Measurements from ENCODE around the gene HMGB3. TPM values are rescaled to one million over a fixed set of nuclear protein-coding genes. Genes with fewer than 3 reads are reported as not detected.

HMGB3 gene
- total and polyA plus RNA-seq, 2 experiments from 2014 or later, result 140 to 633 TPM

DNA sequence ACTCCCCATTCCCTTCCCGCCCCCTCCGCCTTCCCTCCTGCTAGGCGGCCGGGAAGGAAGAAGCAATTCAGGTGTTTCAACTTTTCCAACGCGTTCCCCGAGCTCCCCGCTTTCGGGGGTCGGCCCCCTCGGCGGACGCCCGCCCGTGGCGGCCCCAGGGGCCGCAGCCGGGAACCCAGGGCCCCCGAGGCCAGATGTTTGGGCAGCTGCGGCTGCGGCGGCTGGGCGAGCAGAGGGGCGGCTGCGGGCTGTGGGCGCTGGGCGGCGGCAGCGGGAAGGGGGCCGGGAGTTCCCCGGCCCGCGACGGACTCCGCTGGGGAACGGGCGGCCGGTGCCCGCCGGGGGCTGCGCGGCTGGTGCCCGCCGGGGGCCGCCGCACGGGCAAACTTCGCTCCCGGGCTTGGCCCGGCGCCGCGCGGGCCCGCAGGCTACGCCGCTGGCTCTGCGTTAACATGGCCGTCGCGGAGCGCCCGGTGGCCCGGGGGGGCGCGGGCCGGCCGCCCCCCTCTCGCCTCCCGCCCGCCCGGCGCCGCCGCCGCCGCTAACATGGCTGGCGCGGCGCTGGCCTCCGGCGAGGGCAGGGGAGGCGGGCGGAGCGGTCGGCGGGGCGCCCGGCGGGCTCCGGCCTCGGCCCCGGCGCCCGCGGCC lies 510 bp downstream of the HMGB3 start:
- no peak overlapping the region for H2AFZ ChIP-seq
- peaks cover 9% of the 10 kb centered on the region for H3K27me3 Mint-ChIP-seq (ENCODE audit: insufficient read depth, low read depth, poor library complexity)
- no peak for ATAC-seq

More for the DNA sequence above, 510 bp downstream of the HMGB3 start:
- peaks cover 19% of the 10 kb centered on the region for H3K79me2 ChIP-seq (replicated peaks; ENCODE audit: insufficient read depth)
- H3K4me1 Mint-ChIP-seq, result peaks cover 18% of the 10 kb centered on the region
- no peak for DNase-seq (ENCODE audit: low spot score)
- no peak overlapping the region for H3K27ac Mint-ChIP-seq
- H3K4me3 Mint-ChIP-seq, result peak overlapping the region; percentile 17; the same call in 2 of the 3 replicates
- TF ChIP-seq, protein P1, sequence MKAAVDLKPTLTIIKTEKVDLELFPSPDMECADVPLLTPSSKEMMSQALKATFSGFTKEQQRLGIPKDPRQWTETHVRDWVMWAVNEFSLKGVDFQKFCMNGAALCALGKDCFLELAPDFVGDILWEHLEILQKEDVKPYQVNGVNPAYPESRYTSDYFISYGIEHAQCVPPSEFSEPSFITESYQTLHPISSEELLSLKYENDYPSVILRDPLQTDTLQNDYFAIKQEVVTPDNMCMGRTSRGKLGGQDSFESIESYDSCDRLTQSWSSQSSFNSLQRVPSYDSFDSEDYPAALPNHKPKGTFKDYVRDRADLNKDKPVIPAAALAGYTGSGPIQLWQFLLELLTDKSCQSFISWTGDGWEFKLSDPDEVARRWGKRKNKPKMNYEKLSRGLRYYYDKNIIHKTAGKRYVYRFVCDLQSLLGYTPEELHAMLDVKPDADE (IDR thresholded peaks at IDR 0.05), result no peak
- TF ChIP-seq JUNB (IDR thresholded peaks at IDR 0.05; ENCODE audit: unreplicated experiment) (no peak), CREB1 (CRISPR knock-in tag; IDR thresholded peaks at IDR 0.05; ENCODE audit: low read depth) (no peak), STAT1 (IDR thresholded peaks at IDR 0.05; ENCODE audit: unreplicated experiment) (no peak), ZNF331 (CRISPR knock-in tag; IDR thresholded peaks at IDR 0.05; ENCODE audit: low read depth) (no peak)
- TF ChIP-seq, protein P2, sequence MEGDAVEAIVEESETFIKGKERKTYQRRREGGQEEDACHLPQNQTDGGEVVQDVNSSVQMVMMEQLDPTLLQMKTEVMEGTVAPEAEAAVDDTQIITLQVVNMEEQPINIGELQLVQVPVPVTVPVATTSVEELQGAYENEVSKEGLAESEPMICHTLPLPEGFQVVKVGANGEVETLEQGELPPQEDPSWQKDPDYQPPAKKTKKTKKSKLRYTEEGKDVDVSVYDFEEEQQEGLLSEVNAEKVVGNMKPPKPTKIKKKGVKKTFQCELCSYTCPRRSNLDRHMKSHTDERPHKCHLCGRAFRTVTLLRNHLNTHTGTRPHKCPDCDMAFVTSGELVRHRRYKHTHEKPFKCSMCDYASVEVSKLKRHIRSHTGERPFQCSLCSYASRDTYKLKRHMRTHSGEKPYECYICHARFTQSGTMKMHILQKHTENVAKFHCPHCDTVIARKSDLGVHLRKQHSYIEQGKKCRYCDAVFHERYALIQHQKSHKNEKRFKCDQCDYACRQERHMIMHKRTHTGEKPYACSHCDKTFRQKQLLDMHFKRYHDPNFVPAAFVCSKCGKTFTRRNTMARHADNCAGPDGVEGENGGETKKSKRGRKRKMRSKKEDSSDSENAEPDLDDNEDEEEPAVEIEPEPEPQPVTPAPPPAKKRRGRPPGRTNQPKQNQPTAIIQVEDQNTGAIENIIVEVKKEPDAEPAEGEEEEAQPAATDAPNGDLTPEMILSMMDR (conservative IDR thresholded peaks at IDR 0.05; ENCODE audit: low read depth in 2 of 2), result no peak
- TF ChIP-seq, protein P3, sequence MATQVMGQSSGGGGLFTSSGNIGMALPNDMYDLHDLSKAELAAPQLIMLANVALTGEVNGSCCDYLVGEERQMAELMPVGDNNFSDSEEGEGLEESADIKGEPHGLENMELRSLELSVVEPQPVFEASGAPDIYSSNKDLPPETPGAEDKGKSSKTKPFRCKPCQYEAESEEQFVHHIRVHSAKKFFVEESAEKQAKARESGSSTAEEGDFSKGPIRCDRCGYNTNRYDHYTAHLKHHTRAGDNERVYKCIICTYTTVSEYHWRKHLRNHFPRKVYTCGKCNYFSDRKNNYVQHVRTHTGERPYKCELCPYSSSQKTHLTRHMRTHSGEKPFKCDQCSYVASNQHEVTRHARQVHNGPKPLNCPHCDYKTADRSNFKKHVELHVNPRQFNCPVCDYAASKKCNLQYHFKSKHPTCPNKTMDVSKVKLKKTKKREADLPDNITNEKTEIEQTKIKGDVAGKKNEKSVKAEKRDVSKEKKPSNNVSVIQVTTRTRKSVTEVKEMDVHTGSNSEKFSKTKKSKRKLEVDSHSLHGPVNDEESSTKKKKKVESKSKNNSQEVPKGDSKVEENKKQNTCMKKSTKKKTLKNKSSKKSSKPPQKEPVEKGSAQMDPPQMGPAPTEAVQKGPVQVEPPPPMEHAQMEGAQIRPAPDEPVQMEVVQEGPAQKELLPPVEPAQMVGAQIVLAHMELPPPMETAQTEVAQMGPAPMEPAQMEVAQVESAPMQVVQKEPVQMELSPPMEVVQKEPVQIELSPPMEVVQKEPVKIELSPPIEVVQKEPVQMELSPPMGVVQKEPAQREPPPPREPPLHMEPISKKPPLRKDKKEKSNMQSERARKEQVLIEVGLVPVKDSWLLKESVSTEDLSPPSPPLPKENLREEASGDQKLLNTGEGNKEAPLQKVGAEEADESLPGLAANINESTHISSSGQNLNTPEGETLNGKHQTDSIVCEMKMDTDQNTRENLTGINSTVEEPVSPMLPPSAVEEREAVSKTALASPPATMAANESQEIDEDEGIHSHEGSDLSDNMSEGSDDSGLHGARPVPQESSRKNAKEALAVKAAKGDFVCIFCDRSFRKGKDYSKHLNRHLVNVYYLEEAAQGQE (IDR thresholded peaks at IDR 0.05; ENCODE audit: unreplicated experiment), result no peak
- peak overlapping the region; percentile 68 for H3K4me3 ChIP-seq
- H3K36me3 Mint-ChIP-seq (ENCODE audit: low read depth), result peaks cover 41% of the 10 kb centered on the region
- H3K4me2 ChIP-seq, result peak overlapping the region; percentile 68; the same call in 1 of the 2 replicates
- peaks cover 8% of the 10 kb centered on the region for H3K36me3 ChIP-seq (ENCODE audit: insufficient read depth)
- peaks cover 9% of the 10 kb centered on the region for H3K27me3 ChIP-seq (ENCODE audit: insufficient read depth)
- peaks cover 9% of the 10 kb centered on the region; the same call in 1 of the 2 replicates for H4K20me1 ChIP-seq (replicated peaks; ENCODE audit: insufficient read depth)
- 0 out of 2 replicates have a peak, but pooled peaks cover 3% of the 10 kb centered on the region for H3K4me1 ChIP-seq (ENCODE audit: insufficient read depth)
- H3F3A ChIP-seq (replicated peaks; ENCODE audit: low read depth), result no peaks in the 10 kb centered on the region
- H3K27ac ChIP-seq (ENCODE audit: low read depth), result no peak overlapping the region
- peaks cover 4% of the 10 kb centered on the region; the same call in 1 of the 3 replicates for H3K9me3 Mint-ChIP-seq
- H3K9me2 ChIP-seq (ENCODE audit: insufficient read depth), result no peaks in the 10 kb centered on the region

Data from GM23338 (cell line).